AG10803 (cell line): ENCODE measurements around the gene RNU2-63P.

ENCODE experiments used
- DNase-seq: peaks from one replicate; pipeline ENCODE4 v3.0.0; 2010; ENCODE audit warnings: low read depth
- H3K4me3 ChIP-seq: 2 replicates; pipeline ENCODE4 v1.5.1; 2011; ENCODE audit warnings: mild to moderate bottlenecking, low read length, control low read depth
- CTCF ChIP-seq: conservative IDR thresholded peaks from 2 replicates; pipeline ENCODE4 v1.5.1; 2011; ENCODE audit warnings: mild to moderate bottlenecking, low read length, control low read depth, inconsistent platforms

RNU2-63P gene

DNA sequence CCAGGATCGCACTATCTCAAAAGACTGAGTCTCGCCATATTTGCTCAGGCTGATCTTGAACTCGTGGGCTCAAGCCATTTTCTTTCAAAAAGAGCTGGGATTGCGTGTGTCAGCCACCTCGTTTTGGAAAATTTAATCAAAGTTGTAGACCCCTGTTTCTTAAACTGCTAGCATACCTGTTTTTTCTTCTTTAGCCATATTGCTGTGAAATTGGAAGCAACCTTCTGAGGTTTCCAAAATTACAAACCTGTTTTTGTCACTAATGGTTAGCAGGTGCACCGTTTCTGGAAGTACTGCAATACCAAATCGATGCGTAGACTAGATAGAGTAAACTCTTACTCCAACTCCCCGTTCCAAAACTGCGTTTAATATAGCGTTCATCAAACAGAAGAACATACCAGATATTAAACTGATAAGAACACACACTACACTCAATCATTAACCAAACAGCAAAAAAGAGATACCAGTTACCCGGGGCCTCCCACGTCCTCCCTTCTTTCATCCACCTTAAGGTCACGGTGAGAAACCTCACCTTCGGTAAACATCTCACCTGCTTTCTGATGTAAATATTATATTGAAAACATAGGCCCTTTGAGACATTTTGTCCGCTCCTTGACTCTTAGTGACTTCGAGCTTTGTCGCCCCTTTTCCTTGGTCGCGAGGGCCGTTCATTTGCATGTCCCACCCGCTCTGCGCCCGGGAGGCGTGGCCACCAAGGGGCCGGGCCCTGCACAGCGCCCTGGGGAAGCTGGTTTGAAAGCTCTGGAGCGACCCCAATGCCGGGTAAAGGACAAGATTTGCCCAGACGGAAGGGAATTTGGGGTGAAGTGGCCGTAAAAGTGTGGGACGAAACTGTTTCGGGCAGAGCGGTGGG lies at the start of gene RNU2-63P:
RNU2-63P (minus strand) TSS at position 462 of the 874 bp plus-strand sequence.
- peak; percentile 58 for DNase-seq
- peak within 1 kb of the TSS; percentile 53 for H3K4me3 ChIP-seq
- TF ChIP-seq CTCF = no peak

DNA sequence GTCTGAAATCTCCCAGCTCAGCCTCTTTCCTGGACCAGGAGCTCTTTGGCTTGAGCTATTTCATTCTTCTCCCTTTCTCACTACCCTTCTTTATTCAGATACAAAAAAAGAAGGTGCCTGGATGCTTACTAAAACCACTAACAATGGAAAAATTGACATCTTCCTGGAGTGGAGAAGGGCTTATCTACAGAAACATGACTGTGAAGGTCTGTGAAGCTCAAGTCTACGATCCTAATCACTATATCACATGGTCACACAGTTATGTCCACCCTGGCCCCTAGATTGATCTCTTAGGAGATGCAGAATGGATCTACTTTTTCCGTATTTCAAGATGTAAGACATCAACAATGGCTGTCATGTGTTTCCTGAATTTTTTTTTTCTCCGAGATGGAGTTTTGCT lies 44.9 kb upstream of the RNU2-63P start:
- no peak overlapping the region for H3K4me3 ChIP-seq
- TF ChIP-seq CTCF = no peak
- no peak for DNase-seq

DNA sequence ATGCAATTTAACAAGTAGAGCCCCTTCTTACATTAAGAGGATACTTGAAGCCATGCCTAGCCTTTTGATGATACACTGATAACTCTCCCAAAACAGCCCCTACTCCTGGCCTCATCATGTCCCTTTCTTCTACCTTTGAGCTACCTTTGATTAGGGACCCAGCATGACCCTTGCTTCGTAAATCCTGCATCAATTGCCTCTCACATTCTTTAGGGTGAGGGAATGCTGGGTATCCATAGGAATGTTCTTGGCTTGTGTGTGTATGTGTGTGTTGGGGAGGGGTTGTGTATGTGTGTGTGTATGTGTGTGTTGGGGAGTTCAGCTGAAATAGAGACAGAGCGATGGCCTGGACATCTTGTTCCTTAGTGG lies 44.5 kb upstream of the RNU2-63P start:
- no peak overlapping the region for H3K4me3 ChIP-seq
- no peak for DNase-seq
- TF ChIP-seq CTCF = no peak

DNA sequence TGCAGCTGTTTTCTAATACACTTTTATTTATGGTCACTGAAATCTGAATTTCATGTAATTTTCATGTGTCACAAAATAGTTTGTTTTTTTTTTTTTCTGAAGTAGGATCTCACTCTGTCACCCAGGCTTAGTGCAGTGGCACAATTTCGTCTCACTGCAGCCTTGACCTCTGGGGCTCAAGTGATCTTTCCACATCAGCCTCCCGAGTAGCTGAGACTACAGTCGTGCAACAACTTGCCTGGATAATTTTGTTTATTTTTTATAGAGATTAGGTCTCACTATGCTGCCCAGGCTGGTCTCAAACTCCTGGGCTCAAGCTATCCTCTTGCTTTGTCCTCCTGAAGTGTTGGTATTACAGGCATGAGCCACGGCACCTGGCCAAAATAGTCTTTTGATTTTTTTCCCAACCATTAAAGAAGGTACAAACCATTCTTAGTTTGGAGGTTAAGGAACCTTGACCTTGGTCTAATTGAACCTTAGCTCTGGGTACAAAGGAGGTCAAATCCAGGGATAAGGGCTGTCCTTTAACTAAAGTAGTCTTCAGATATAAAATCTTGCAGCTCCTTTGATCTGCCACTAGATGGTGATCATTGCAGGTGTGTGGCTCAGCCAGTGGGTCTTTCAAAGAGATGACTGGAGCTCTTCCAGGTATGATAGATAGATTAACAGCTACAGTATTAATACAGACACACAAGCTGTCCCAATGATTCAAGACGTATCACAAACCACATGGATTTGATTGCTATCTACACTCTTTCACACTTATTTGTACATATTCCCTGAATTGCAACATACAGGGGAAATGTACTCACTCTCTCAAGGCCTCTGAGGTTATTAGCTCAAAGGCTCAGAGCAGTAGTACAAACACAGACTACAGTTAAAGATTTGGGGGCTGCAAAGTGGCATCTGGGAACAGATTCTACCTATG lies 43.9 kb upstream of the RNU2-63P start:
- DNase-seq = peak; percentile 40
- no peak overlapping the region for H3K4me3 ChIP-seq
- peak; percentile 86 for TF ChIP-seq CTCF

- no peak for DNase-seq
- TF ChIP-seq CTCF = no peak
- no peak overlapping the region for H3K4me3 ChIP-seq
Observed at GRCh38 chr2:88058191-88058590, 41.8 kb upstream of the RNU2-63P start.

- no peak overlapping the region for H3K4me3 ChIP-seq
- TF ChIP-seq CTCF = no peak
- DNase-seq = no peak
Observed at GRCh38 chr2:88057437-88057844, 41.1 kb upstream of the RNU2-63P start.
